ENCODE data around the gene APOO. TPM values are rescaled to one million over a fixed set of nuclear protein-coding genes. Genes with fewer than 3 reads are reported as not detected.
A peak's percentile ranks its signal among the peaks of the same experiment; 100 is the strongest.

The APOO gene
- total RNA-seq, 3 donors from 2014 or later = 19.2 to 38.7 (median 36.6) TPM

DNA sequence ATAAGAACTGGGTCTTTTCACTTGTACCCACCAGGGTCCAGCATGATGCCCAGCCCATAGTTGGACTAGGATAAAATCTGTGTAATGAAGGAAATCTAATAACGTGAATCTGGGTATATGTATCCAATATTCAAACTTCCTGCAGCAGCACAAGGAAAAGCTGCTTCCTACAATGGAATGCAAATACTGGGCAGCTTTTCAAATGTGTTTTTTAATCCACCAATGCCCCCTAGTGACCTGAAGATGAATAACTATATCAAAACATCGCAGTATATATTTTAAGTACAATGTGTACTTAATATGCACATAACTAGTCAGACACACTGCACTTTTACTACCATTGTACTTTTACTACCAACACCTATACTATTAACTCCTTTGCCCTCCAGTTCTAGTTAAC, 5.3 kb downstream of the APOO start:
- DNase-seq = no peak
- no peaks in the 10 kb centered on the region for H3K36me3 ChIP-seq (ENCODE audit: low read depth)
- ATAC-seq = peak; percentile 81
- no peaks in the 10 kb centered on the region for H3K9me3 ChIP-seq
- TF ChIP-seq, protein P1, sequence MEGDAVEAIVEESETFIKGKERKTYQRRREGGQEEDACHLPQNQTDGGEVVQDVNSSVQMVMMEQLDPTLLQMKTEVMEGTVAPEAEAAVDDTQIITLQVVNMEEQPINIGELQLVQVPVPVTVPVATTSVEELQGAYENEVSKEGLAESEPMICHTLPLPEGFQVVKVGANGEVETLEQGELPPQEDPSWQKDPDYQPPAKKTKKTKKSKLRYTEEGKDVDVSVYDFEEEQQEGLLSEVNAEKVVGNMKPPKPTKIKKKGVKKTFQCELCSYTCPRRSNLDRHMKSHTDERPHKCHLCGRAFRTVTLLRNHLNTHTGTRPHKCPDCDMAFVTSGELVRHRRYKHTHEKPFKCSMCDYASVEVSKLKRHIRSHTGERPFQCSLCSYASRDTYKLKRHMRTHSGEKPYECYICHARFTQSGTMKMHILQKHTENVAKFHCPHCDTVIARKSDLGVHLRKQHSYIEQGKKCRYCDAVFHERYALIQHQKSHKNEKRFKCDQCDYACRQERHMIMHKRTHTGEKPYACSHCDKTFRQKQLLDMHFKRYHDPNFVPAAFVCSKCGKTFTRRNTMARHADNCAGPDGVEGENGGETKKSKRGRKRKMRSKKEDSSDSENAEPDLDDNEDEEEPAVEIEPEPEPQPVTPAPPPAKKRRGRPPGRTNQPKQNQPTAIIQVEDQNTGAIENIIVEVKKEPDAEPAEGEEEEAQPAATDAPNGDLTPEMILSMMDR (IDR thresholded peaks at IDR 0.05) = no peak
- intact Hi-C loops (cut with DNase I, micrococcal nuclease) = loop anchor here (10.0 kb wide), 2 partner anchors 118 to 208 kb away; partner anchors contain the start of gene SAT1 (in 1 of the 2)
- peaks cover 8% of the 10 kb centered on the region for H3K4me1 ChIP-seq (ENCODE audit: low read depth)
- H3K4me3 ChIP-seq = no peak overlapping the region

DNA sequence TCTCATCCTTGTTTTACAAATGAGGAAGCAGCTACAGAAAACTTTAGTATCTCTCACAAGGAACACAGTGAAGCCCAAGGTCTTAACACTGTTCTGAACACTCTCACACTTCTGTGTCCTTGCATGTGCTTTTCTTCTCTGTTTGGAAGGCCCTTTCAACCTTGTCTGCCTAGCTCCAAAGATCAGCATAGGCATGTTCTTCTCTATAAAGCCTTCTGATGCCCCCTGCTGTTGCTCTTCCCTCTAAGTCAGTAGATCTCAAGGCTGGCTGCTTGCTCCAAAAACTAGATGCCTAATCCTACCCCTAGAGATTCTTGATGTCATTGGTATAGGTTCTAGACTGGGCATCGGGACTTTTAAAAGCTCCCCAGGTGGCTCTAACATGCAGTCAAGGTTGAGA, 5.9 kb downstream of the APOO start:
- Histone ChIP-seq H3K36me3 (ENCODE audit: low read depth) (no peaks in the 10 kb centered on the region), H3K9me3 (no peaks in the 10 kb centered on the region), H3K4me1 (ENCODE audit: low read depth) (peaks cover 8% of the 10 kb centered on the region), H3K4me3 (no peak overlapping the region)
- DNase-seq (peak in 1 of 3 donors; percentile 85), ATAC-seq (peak; percentile 90)
- intact Hi-C loops (cut with DNase I, micrococcal nuclease) = loop anchor here (10.0 kb wide), 2 partner anchors 117 to 207 kb away; partner anchors contain the start of gene SAT1 (in 1 of the 2)
- TF ChIP-seq, protein P1 (IDR thresholded peaks at IDR 0.05) = no peak

DNA sequence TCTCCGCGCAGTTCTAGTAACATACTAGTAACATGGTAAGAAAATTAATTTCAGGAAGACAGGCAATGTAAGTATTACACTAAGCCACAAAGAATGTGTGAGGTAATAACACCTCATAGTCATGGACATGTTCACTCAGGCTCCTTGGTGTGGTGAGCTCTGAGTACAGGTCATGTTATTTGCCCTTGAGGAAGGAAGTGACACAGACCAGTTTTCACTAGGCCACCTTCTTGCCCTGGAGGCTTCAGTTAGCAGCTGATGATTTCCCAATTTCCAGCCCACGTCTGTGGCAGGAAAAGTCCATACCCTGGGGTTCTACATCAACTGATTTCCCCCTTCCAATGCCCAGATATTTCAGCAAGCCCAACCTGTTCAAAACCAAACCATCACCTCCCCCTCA, 6.7 kb downstream of the APOO start:
- peak; percentile 53 for ATAC-seq
- Histone ChIP-seq H3K4me1 (ENCODE audit: low read depth) (peaks cover 8% of the 10 kb centered on the region), H3K4me3 (no peak overlapping the region), H3K36me3 (ENCODE audit: low read depth) (no peaks in the 10 kb centered on the region), H3K9me3 (no peaks in the 10 kb centered on the region)
- TF ChIP-seq, protein P1 (IDR thresholded peaks at IDR 0.05) = no peak
- DNase-seq = no peak
- intact Hi-C loops (cut with DNase I, micrococcal nuclease) = loop anchor here (10.0 kb wide), 2 partner anchors 116 to 206 kb away; partner anchors contain the start of gene SAT1 (in 1 of the 2)

DNA sequence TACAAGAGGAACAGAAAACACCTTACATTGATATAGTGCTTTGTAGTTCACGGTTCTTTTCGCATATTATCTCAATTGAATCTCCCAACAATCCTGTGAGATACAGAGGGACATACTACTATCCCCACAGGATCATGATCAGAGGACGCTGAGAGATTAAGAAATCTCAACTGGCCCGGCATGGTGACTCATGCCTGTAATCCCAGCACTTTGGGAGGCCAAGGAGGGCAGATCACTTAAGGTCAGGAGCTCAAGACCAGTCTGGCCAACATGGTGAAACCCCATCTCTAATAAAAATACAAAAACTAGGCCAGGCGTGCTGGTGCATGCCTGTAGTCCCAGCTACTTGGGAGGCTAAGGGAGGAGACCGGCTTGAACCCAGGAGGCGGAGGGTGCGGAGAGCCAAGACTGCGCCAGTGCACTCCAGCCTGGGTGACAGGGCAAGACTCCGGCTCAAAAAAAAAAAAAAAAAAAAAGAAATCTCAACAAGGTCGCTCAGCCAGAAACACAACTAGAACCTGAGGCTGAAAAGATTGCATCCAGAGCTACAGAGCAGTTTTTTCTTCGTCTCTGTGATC, 7.4 kb downstream of the APOO start:
- TF ChIP-seq, protein P1 (IDR thresholded peaks at IDR 0.05) = no peak
- H3K36me3 ChIP-seq (ENCODE audit: low read depth) = no peaks in the 10 kb centered on the region
- H3K4me1 ChIP-seq (ENCODE audit: low read depth) = peaks cover 8% of the 10 kb centered on the region
- intact Hi-C loops (cut with DNase I, micrococcal nuclease) = loop anchor here (10.0 kb wide), 2 partner anchors 116 to 206 kb away; partner anchors contain the start of gene SAT1 (in 1 of the 2)
- H3K9me3 ChIP-seq = no peaks in the 10 kb centered on the region
- no peak overlapping the region for H3K4me3 ChIP-seq
- no peak for DNase-seq
- peak; percentile 16 for ATAC-seq

DNA sequence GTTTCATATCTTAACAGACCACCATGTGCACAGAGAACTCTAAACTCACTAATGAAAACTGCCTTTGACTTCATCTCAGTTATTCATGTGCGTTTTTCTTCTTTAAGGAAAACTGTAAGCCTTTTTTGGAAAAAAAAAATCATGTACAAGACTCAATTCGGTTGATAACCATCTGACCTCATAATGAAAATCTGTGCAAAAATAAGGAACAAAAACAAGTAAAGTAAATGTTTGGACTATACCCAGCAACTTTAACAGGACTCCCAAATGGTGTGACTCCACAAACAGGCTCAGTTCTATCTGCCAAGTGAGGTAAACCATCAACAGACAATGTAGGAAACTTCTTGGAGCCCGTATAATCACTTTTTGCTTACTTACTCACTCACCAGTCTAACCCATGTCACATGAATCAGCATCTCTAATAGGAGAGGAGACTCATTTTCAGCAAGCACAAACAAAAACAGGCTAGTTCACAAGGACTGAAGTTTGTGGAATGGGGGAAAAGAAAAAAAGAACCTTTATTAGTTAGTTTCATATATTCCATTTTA, 9.3 kb downstream of the APOO start:
- Histone ChIP-seq H3K9me3 (no peaks in the 10 kb centered on the region), H3K4me3 (no peak overlapping the region), H3K36me3 (ENCODE audit: low read depth) (no peaks in the 10 kb centered on the region), H3K4me1 (ENCODE audit: low read depth) (peaks cover 8% of the 10 kb centered on the region)
- TF ChIP-seq, protein P1 (IDR thresholded peaks at IDR 0.05) = no peak
- ATAC-seq = no peak
- intact Hi-C loops (cut with DNase I, micrococcal nuclease) = no loop called here
- DNase-seq = no peak

Measured in mucosa of descending colon (tissue), 3 donors.